HUDEP-2 (cell line): Measurements from ENCODE around the gene ZFHX2.

ENCODE experiments used
- DNase-seq, 76 experiments: peaks; one replicate each; lab custom pipeline; 2025; ENCODE audit not compliant: unreplicated experiment in 76 of 76; lab: John Stamatoyannopoulos, UW

ZFHX2 gene

DNA sequence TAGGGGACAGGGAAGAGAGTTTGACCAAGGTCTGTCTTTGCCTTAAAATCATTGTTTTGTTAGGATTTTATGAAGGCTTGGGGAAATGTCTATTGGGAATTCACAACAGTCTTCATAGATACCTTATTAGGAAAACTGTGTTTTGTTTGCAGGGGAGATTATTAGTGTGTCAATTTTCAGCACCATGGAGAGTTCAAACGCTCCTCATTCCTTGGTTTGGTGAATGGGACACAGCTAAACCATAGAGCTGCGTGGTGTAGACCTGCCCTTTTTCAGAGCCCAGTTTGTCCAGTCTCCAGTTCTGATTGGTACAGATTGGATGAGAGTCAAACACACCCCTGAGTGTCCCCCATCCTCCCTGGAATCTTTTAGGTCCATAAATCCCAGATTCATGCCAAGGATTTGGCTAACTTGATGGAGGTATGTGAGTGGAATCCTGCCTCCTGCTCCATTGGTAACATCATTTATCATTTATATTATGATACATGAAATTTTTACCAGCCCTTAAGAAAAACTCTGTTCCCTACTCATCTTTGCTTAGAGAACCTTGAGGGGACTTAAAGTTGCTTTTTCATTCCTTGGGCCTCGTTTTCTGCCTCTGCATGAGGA, 70.1 kb downstream of the ZFHX2 start:
- DNase-seq, result peak in 2 of 76 experiments; percentile 3 to 5

DNA sequence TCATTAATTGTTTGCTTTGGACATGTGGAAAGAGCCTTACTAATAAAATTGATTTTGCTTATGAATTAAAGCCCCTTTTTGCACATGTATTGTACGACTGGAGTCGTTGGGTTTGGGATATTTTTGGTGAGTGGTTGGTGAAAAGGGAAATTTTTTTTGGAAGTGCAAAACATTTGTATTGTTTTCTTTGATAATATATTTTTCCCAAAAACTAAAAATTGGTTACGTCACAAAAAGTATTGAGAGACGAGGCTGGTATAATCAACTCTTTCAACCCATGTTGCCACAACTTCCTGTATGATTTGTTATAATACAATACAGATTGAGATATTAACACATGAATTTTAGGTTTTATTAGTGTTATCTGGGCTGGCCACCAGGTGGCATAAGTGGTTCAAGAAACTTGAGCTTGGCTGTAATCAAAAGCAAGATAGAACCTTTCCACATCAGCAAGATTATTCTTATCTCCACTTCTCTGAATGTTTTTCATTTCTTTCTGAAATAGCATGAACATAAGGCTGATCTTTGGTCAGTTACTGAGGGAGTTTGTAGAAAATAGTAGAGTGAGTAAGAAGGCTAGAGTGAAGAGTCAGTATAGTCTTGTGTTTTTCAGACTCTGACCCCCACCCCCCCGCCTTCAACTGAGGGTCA, 73.3 kb downstream of the ZFHX2 start:
- DNase-seq, result peak in 47 of 76 experiments; percentile 1 to 61 (median 31)

DNA sequence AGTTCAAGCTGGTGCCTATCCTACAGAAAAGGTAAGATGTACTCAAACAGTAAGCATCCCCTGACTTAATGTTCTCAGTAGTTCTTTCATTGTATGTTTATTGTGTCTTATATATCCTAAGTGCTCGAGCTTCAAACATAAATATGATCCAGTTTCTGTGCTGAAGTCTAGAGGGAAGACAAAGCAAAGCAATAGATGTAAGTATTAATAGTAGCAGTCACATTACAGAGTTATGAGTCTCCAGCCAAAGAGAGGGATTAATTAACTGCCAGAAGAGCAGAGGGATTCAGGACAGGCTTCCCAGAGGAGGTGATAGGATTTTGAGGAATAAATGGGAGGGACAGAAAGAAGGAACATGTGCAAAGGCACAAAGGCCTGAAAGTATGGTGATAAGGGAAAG, 80.6 kb downstream of the ZFHX2 start:
- no peak for DNase-seq
